DND-41 (cell line): ENCODE data around the gene ABI3.
A peak's percentile ranks its signal among the peaks of the same experiment; 100 is the strongest.

Experiments used
- ATAC-seq: fragments of 200-7000 bp; cut with Tn5 transposase; 3 replicates; pipeline ENCODE4 v1.9.1; 2021; ENCODE audit warnings: low read depth; ENCODE audit not compliant: insufficient read depth
- DNase-seq: peaks from one replicate; pipeline ENCODE4 v3.0.0-alpha.2; 2020
- H2AFZ ChIP-seq: 2 replicates; pipeline ENCODE4 v1.6.0; 2012; ENCODE audit warnings: low read depth, low read length
- H3K27ac ChIP-seq: 2 replicates; pipeline ENCODE4 v1.5.1; 2012; ENCODE audit warnings: low read length, inconsistent platforms
- H3K27me3 ChIP-seq: fragments of 200-600 bp; sonication (generic); 2 replicates; pipeline ENCODE4 v1.6.0; 2012; ENCODE audit warnings: low read length, mild to moderate bottlenecking, inconsistent platforms; ENCODE audit not compliant: insufficient read depth, poor library complexity
- H3K36me3 ChIP-seq: 2 replicates; pipeline ENCODE4 v1.5.1; 2012; ENCODE audit warnings: low read length, inconsistent platforms; ENCODE audit not compliant: insufficient read depth
- H3K4me1 ChIP-seq: 2 replicates; pipeline ENCODE4 v1.5.1; 2012; ENCODE audit warnings: mild to moderate bottlenecking, low read length; ENCODE audit not compliant: insufficient read depth
- H3K4me2 ChIP-seq: 2 replicates; pipeline ENCODE4 v1.6.0; 2012; ENCODE audit warnings: mild to moderate bottlenecking, moderate library complexity, low read length, inconsistent platforms; ENCODE audit not compliant: insufficient read depth
- H3K4me3 ChIP-seq, 2 experiments: fragments of 200-600 bp in 1 of 2; shearing (Covaris generic) in 1 of 2; 2 replicates each; pipeline ENCODE4 v1.5.1; 2012 to 2016; ENCODE audit warnings: inconsistent platforms in 2 of 2, low read length in 2 of 2, mild to moderate bottlenecking in 2 of 2, low read depth in 1 of 2, moderate library complexity in 1 of 2
- H3K79me2 ChIP-seq: 2 replicates; pipeline ENCODE4 v1.6.0; 2012; ENCODE audit warnings: low read length, inconsistent platforms; ENCODE audit not compliant: insufficient read depth
- H3K9ac ChIP-seq: 2 replicates; pipeline ENCODE4 v1.6.0; 2012; ENCODE audit warnings: low read depth, mild to moderate bottlenecking, inconsistent platforms, low read length, moderate library complexity
- H3K9me3 ChIP-seq: 2 replicates; pipeline ENCODE4 v1.5.1; 2012; ENCODE audit warnings: low read length, moderate library complexity, mild to moderate bottlenecking, inconsistent platforms; ENCODE audit not compliant: insufficient read depth, severe bottlenecking
- H4K20me1 ChIP-seq: 2 replicates; pipeline ENCODE4 v1.6.0; 2012; ENCODE audit warnings: low read length; ENCODE audit not compliant: insufficient read depth
- CTCF ChIP-seq: IDR thresholded peaks from 2 replicates; pipeline ENCODE4 v1.5.1; 2012; ENCODE audit warnings: borderline replicate concordance, low read length, moderate library complexity, mild to moderate bottlenecking; ENCODE audit not compliant: poor library complexity, severe bottlenecking; ENCODE audit errors: extremely low read depth
- EZH2 ChIP-seq: IDR thresholded peaks from 3 replicates; pipeline ENCODE4 v1.6.1; 2012; ENCODE audit warnings: borderline replicate concordance, low read depth, mild to moderate bottlenecking, moderate library complexity, low read length, inconsistent platforms; ENCODE audit not compliant: severe bottlenecking

ABI3 gene

GRCh38 chr17:49204516-49204915 is 6.0 kb upstream of the ABI3 start:
- Histone ChIP-seq H2AFZ (no peak overlapping the region), H3K4me3 (no peak overlapping the region), H3K27me3 (no peaks in the 10 kb centered on the region), H3K79me2 (no peaks in the 10 kb centered on the region), H3K36me3 (no peaks in the 10 kb centered on the region), H4K20me1 (no peaks in the 10 kb centered on the region), H3K9me3 (no peaks in the 10 kb centered on the region), H3K27ac (no peak overlapping the region), H3K4me1 (peaks cover 8% of the 10 kb centered on the region), H3K4me2 (no peak overlapping the region), H3K9ac (no peak overlapping the region)
- DNase-seq (no peak), ATAC-seq (no peak)
- no peak for TF ChIP-seq EZH2

- Histone ChIP-seq H3K4me3 (peak overlapping the region in 1 of 2 experiments; percentile 66; a peak in 1 of 4 replicates), H3K79me2 (peaks cover 16% of the 10 kb centered on the region), H4K20me1 (no peaks in the 10 kb centered on the region), H3K27ac (no peak overlapping the region; the same call in 1 of the 2 replicates), H3K9me3 (no peaks in the 10 kb centered on the region), H3K4me1 (peaks cover 52% of the 10 kb centered on the region), H2AFZ (no peak overlapping the region), H3K36me3 (0 out of 2 replicates have a peak, but pooled peaks cover 3% of the 10 kb centered on the region), H3K27me3 (no peaks in the 10 kb centered on the region), H3K4me2 (peak overlapping the region; percentile 81), H3K9ac (no peak overlapping the region)
- ATAC-seq, result no peak
- peak; percentile 54 for DNase-seq
- TF ChIP-seq CTCF (no peak), EZH2 (no peak)
Observed at GRCh38 chr17:49209061-49209571, 1.4 kb upstream of the ABI3 start.

- peaks cover 21% of the 10 kb centered on the region for H3K36me3 ChIP-seq
- no peaks in the 10 kb centered on the region for H3K27me3 ChIP-seq
- DNase-seq, result no peak
- H2AFZ ChIP-seq, result no peak overlapping the region
- ATAC-seq, result no peak
- H3K27ac ChIP-seq, result no peak overlapping the region
- TF ChIP-seq CTCF, result no peak
- no peak for TF ChIP-seq EZH2
- H3K4me2 ChIP-seq, result peak overlapping the region; percentile 11
- H3K79me2 ChIP-seq, result peaks cover 16% of the 10 kb centered on the region
- no peaks in the 10 kb centered on the region for H4K20me1 ChIP-seq
- no peak overlapping the region for H3K9ac ChIP-seq
- no peak overlapping the region for H3K4me3 ChIP-seq
- peaks cover 69% of the 10 kb centered on the region for H3K4me1 ChIP-seq
- H3K9me3 ChIP-seq, result no peaks in the 10 kb centered on the region
Observed at GRCh38 chr17:49213399-49213798, 2.9 kb downstream of the ABI3 start.

GRCh38 chr17:49213847-49214246 is 3.3 kb downstream of the ABI3 start:
- H3K9me3 ChIP-seq, result no peaks in the 10 kb centered on the region
- no peaks in the 10 kb centered on the region for H3K27me3 ChIP-seq
- H2AFZ ChIP-seq, result no peak overlapping the region
- peaks cover 16% of the 10 kb centered on the region for H3K79me2 ChIP-seq
- peaks cover 70% of the 10 kb centered on the region for H3K4me1 ChIP-seq
- H3K4me3 ChIP-seq, result no peak overlapping the region
- peaks cover 23% of the 10 kb centered on the region for H3K36me3 ChIP-seq
- H3K27ac ChIP-seq, result no peak overlapping the region
- H3K4me2 ChIP-seq, result no peak overlapping the region
- no peaks in the 10 kb centered on the region for H4K20me1 ChIP-seq
- no peak overlapping the region for H3K9ac ChIP-seq
- DNase-seq (no peak), ATAC-seq (no peak)
- TF ChIP-seq CTCF, result no peak
- TF ChIP-seq EZH2, result no peak
